ENCODE data around the gene GPRC5C. TPM values are rescaled to one million over a fixed set of nuclear protein-coding genes. Genes with fewer than 3 reads are reported as not detected.

The GPRC5C gene
- total and polyA plus RNA-seq, 2 of the 13 experiments (the other 11 are each of a cell fraction or from before 2014, with no cell fraction given), result 85.6 to 300 TPM

DNA sequence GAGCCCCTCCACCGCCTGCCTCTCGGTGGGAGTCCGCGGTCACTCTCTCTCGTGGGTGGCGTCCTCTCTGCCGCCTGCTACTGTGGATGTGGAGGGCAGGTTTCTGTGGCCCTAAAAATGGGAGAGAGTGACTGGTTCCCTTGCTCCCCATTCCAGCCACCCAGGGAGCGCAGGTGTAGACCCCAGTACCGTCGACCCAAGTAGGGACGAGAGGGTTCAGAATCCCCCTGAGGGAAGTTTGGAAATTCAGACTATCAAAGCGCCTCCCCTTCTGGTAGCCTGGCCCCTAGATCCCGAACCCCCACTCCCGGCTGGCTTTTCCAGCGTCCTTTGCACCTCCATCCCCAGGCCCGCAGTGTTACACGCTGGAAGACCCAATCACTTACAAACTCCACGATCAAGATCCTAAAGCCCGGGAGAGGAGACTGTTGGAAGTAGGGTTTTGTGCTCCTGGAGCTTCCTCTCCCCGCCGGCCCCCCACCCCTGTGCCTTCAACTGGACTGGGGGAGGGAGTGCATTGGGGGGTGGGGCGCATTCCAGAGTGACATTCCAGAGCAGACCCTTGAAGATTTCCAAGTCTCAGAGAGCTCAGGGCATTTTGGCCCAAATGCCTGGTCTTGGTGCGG, 991 bp downstream of the GPRC5C start (continued):
- TF ChIP-seq, protein P1, sequence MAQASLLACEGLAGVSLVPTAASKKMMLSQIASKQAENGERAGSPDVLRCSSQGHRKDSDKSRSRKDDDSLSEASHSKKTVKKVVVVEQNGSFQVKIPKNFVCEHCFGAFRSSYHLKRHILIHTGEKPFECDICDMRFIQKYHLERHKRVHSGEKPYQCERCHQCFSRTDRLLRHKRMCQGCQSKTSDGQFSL (CRISPR knock-in tag; IDR thresholded peaks at IDR 0.05), result no peak; the same call in 1 of the 2 replicates
- TF ChIP-seq CREM (IDR thresholded peaks at IDR 0.05) (no peak), CREM (CRISPR knock-in tag; IDR thresholded peaks at IDR 0.05) (no peak), ZNF792 (CRISPR knock-in tag; IDR thresholded peaks at IDR 0.05) (no peak), RBM22 (optimal IDR thresholded peaks at IDR 0.05; ENCODE audit: low read length) (peak; percentile 21), ZFP62 (CRISPR knock-in tag; IDR thresholded peaks at IDR 0.05) (no peak), ELF1 (CRISPR knock-in tag; IDR thresholded peaks at IDR 0.05) (no peak), ZC3H4 (CRISPR knock-in tag; IDR thresholded peaks at IDR 0.05; ENCODE audit: borderline replicate concordance) (no peak), SRSF9 (IDR thresholded peaks at IDR 0.05; ENCODE audit: borderline replicate concordance, insufficient read depth, low read depth, low read length, poor library complexity, severe bottlenecking) (no peak), BRD4 (CRISPR knock-in tag; IDR thresholded peaks at IDR 0.05) (no peak), ZNF205 (CRISPR knock-in tag; IDR thresholded peaks at IDR 0.05) (no peak), RFX5 (IDR thresholded peaks at IDR 0.05; ENCODE audit: low read depth, low read length) (no peak), SAFB2 (CRISPR knock-in tag; IDR thresholded peaks at IDR 0.05; ENCODE audit: borderline replicate concordance, low read depth) (0 out of 2 replicates have a peak, but pooled peaks have one; percentile 1), ZNF562 (CRISPR knock-in tag; IDR thresholded peaks at IDR 0.05; ENCODE audit: borderline replicate concordance) (no peak), ONECUT2 (CRISPR knock-in tag; IDR thresholded peaks at IDR 0.05) (no peak), ATF7-NPFF (CRISPR knock-in tag; IDR thresholded peaks at IDR 0.05; ENCODE audit: low read depth) (no peak), PTBP1 (IDR thresholded peaks at IDR 0.05; ENCODE audit: low read depth, low read length, poor library complexity, severe bottlenecking) (no peak), ZNF530 (CRISPR knock-in tag; IDR thresholded peaks at IDR 0.05; ENCODE audit: low read depth) (no peak), ZNF629 (CRISPR knock-in tag; conservative IDR thresholded peaks at IDR 0.05) (no peak)
- TF ChIP-seq, protein P2, sequence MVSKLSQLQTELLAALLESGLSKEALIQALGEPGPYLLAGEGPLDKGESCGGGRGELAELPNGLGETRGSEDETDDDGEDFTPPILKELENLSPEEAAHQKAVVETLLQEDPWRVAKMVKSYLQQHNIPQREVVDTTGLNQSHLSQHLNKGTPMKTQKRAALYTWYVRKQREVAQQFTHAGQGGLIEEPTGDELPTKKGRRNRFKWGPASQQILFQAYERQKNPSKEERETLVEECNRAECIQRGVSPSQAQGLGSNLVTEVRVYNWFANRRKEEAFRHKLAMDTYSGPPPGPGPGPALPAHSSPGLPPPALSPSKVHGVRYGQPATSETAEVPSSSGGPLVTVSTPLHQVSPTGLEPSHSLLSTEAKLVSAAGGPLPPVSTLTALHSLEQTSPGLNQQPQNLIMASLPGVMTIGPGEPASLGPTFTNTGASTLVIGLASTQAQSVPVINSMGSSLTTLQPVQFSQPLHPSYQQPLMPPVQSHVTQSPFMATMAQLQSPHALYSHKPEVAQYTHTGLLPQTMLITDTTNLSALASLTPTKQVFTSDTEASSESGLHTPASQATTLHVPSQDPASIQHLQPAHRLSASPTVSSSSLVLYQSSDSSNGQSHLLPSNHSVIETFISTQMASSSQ (IDR thresholded peaks at IDR 0.05; ENCODE audit: low read depth), result no peak
- TF ChIP-seq, protein P2 (CRISPR knock-in tag; IDR thresholded peaks at IDR 0.05; ENCODE audit: borderline replicate concordance), result no peak
- TF ChIP-seq, protein P3, sequence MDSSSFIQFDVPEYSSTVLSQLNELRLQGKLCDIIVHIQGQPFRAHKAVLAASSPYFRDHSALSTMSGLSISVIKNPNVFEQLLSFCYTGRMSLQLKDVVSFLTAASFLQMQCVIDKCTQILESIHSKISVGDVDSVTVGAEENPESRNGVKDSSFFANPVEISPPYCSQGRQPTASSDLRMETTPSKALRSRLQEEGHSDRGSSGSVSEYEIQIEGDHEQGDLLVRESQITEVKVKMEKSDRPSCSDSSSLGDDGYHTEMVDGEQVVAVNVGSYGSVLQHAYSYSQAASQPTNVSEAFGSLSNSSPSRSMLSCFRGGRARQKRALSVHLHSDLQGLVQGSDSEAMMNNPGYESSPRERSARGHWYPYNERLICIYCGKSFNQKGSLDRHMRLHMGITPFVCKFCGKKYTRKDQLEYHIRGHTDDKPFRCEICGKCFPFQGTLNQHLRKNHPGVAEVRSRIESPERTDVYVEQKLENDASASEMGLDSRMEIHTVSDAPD (CRISPR knock-in tag; IDR thresholded peaks at IDR 0.05), result no peak
- TF ChIP-seq, protein P4, sequence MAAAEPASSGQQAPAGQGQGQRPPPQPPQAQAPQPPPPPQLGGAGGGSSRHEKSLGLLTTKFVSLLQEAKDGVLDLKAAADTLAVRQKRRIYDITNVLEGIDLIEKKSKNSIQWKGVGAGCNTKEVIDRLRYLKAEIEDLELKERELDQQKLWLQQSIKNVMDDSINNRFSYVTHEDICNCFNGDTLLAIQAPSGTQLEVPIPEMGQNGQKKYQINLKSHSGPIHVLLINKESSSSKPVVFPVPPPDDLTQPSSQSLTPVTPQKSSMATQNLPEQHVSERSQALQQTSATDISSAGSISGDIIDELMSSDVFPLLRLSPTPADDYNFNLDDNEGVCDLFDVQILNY (CRISPR knock-in tag; conservative IDR thresholded peaks at IDR 0.05), result no peak

Data from HepG2 (cell line).